Upper lobe of left lung (tissue), 4 donors: ENCODE data around the gene RIOK3.

Source experiments
- POLR2A ChIP-seq, 4 donors: fragments of 450-650 bp; IDR thresholded peaks; one replicate each; pipeline ENCODE4 v1.5.1; 2016 to 2017; ENCODE audit warnings: antibody characterized with exemption in 4 of 4, mild to moderate bottlenecking in 2 of 4
- POLR2AphosphoS5 ChIP-seq, 2 donors: sonication (generic); formaldehyde crosslinking; IDR thresholded peaks; one replicate each; pipeline ENCODE4 v1.5.1; 2017; ENCODE audit warnings: antibody characterized with exemption in 2 of 2
- TF ChIP-seq, protein P1 (sequence below), 6 experiments: fragments of 450-650 bp in 4 of 6; fragments of 200-600 bp in 2 of 6; sonication (generic) in 2 of 6; IDR thresholded peaks; one replicate each; pipeline ENCODE4 v1.5.1; 2016 to 2019; ENCODE audit warnings: antibody characterized with exemption in 6 of 6

DNA sequence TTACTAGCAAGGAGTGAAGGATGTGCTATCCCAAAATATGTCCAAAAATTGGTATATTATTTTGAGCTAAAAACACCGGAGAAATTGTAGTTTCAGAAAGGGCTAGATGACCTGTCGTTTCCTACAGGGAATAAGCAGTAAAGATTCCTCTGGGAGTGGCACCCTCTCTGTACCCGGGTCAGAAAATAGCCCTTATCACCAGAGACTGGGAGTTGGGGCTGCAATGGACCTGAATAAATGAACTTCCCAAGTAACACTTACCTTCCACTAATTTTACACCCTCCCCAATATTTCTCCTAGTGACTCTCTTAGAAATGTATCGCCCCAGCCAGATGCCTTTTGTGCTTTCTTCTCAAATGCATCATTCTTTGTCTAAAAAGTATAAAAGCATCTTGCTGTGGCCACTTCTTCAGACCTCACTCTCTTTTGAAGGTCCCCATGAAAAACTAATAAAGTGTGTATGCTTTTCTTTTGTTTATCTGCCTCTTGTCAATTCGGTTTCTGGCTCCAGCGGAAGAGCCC is 49.5 kb downstream of the RIOK3 start:
- TF ChIP-seq POLR2A (IDR thresholded peaks at IDR 0.05) (no peak), POLR2AphosphoS5 (IDR thresholded peaks at IDR 0.05) (no peak)
- TF ChIP-seq, protein P1, sequence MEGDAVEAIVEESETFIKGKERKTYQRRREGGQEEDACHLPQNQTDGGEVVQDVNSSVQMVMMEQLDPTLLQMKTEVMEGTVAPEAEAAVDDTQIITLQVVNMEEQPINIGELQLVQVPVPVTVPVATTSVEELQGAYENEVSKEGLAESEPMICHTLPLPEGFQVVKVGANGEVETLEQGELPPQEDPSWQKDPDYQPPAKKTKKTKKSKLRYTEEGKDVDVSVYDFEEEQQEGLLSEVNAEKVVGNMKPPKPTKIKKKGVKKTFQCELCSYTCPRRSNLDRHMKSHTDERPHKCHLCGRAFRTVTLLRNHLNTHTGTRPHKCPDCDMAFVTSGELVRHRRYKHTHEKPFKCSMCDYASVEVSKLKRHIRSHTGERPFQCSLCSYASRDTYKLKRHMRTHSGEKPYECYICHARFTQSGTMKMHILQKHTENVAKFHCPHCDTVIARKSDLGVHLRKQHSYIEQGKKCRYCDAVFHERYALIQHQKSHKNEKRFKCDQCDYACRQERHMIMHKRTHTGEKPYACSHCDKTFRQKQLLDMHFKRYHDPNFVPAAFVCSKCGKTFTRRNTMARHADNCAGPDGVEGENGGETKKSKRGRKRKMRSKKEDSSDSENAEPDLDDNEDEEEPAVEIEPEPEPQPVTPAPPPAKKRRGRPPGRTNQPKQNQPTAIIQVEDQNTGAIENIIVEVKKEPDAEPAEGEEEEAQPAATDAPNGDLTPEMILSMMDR (IDR thresholded peaks at IDR 0.05) = no peak
